Gastrocnemius medialis (tissue), 4 donors: ENCODE results near the gene ZDHHC18. TPM values are rescaled to one million over a fixed set of nuclear protein-coding genes. Genes with fewer than 3 reads are reported as not detected.

Experiments
- ATAC-seq, 2 donors: fragments of 150-250 bp; one replicate each; pipeline ENCODE4 v1.9.1; 2016
- DNase-seq, 2 donors: peaks; one replicate each; pipeline ENCODE4 v3.0.0-alpha.2; 2019
- H3K27ac ChIP-seq, 4 donors: fragments of 200-600 bp; sonication (generic); 1 replicate in 1 of 4; 2 replicates in 3 of 4; pipeline ENCODE4 v1.5.1; 2016 to 2018; ENCODE audit warnings: mild to moderate bottlenecking in 2 of 4, moderate library complexity in 1 of 4
- H3K27me3 ChIP-seq, 3 donors: fragments of 200-600 bp; sonication (generic) in 2 of 3; 1 replicate in 1 of 3; 2 replicates in 2 of 3; pipeline versions ENCODE4 v1.5.1 to v1.6.0; 2016 to 2019; ENCODE audit warnings: mild to moderate bottlenecking in 1 of 3, moderate library complexity in 1 of 3
- H3K36me3 ChIP-seq, 2 donors: fragments of 200-600 bp; sonication (generic) in 1 of 2; one replicate each; pipeline ENCODE4 v1.5.1; 2017 to 2018
- H3K4me1 ChIP-seq, 2 donors: fragments of 200-600 bp; sonication (generic) in 1 of 2; one replicate each; pipeline ENCODE4 v1.5.1; 2016 to 2017; ENCODE audit warnings: mild to moderate bottlenecking in 2 of 2
- H3K4me3 ChIP-seq, 4 donors: fragments of 200-600 bp; sonication (generic) in 3 of 4; 1 replicate in 1 of 4; 2 replicates in 3 of 4; pipeline ENCODE4 v1.5.1; 2016 to 2019; ENCODE audit warnings: mild to moderate bottlenecking in 2 of 4
- H3K9me3 ChIP-seq, 3 donors: fragments of 200-600 bp; sonication (generic) in 2 of 3; 1 replicate in 1 of 3; 2 replicates in 2 of 3; pipeline ENCODE4 v1.5.1; 2016 to 2019
- CTCF ChIP-seq, 5 experiments: fragments of 450-650 bp in 3 of 5; fragments of 200-600 bp in 2 of 5; sonication (generic) in 2 of 5; IDR thresholded peaks in 4 of 5; conservative IDR thresholded peaks in 1 of 5; 1 replicate in 4 of 5; 2 replicates in 1 of 5; pipeline ENCODE4 v1.5.1; 2016 to 2019; ENCODE audit warnings: antibody characterized with exemption in 5 of 5, mild to moderate bottlenecking in 3 of 5, moderate library complexity in 3 of 5
- POLR2A ChIP-seq, 2 donors: fragments of 450-650 bp; IDR thresholded peaks; one replicate each; pipeline ENCODE4 v1.6.1; 2017; ENCODE audit warnings: antibody characterized with exemption in 2 of 2, mild to moderate bottlenecking in 2 of 2, moderate library complexity in 2 of 2
- in situ Hi-C, 4 donors: fragments of 200-750 bp; cut with MboI; loops; one replicate each; pipeline versions ENCODE4 v1.15.0 to v1.8.0; 2017; ENCODE audit warnings: low sequenced_read_pairs in 4 of 4
- intact Hi-C: fragments of 100-400 bp; cut with DNase I; formaldehyde crosslinking; loops from one replicate; pipeline ENCODE4 v1.15.1; 2023; ENCODE audit warnings: low total_unique reads
- total RNA-seq, 4 donors: library from RNA; depleted of rRNA; stranded (reverse); fragments of >200 nt; gene quantifications; one replicate each; pipeline versions ENCODE4 v1.1.0 to v1.2.3, GENCODE V29; 2016

ZDHHC18 gene
- total RNA-seq, 4 donors from 2014 or later = 8.1 to 16.3 (median 12.5) TPM

GRCh38 chr1:26822737-26823395, 3.6 kb upstream of the ZDHHC18 start:
- no peaks in the 10 kb centered on the region for H3K36me3 ChIP-seq
- H3K4me3 ChIP-seq = no peak overlapping the region
- H3K27me3 ChIP-seq = no peaks in the 10 kb centered on the region
- TF ChIP-seq CTCF (IDR thresholded peaks at IDR 0.05 in 4 of 5, conservative IDR thresholded peaks at IDR 0.05 in 1 of 5) (no peak), POLR2A (IDR thresholded peaks at IDR 0.05) (no peak)
- peaks cover 8 to 11% of the 10 kb centered on the region in 2 donors for H3K4me1 ChIP-seq
- H3K27ac ChIP-seq = no peak overlapping the region
- in situ Hi-C loops = no loop called here
- DNase-seq (no peak), ATAC-seq (no peak)
- H3K9me3 ChIP-seq = no peaks in the 10 kb centered on the region
- intact Hi-C loops = no loop called here

GRCh38 chr1:26824731-26825130, 1.8 kb upstream of the ZDHHC18 start:
- DNase-seq = no peak
- ATAC-seq = no peak
- in situ Hi-C loops (no loop called here), intact Hi-C loops (no loop called here)
- Histone ChIP-seq H3K27me3 (no peaks in the 10 kb centered on the region), H3K36me3 (no peaks in the 10 kb centered on the region), H3K4me1 (peaks cover 20 to 26% of the 10 kb centered on the region in 2 donors), H3K9me3 (no peaks in the 10 kb centered on the region), H3K4me3 (no peak overlapping the region), H3K27ac (no peak overlapping the region)
- TF ChIP-seq POLR2A (IDR thresholded peaks at IDR 0.05) (no peak), CTCF (IDR thresholded peaks at IDR 0.05 in 4 of 5, conservative IDR thresholded peaks at IDR 0.05 in 1 of 5) (no peak)

GRCh38 chr1:26827106-26827604, 667 bp downstream of the ZDHHC18 start:
- H3K36me3 ChIP-seq = peaks cover 0 to under 1% of the 10 kb centered on the region in 2 donors
- intact Hi-C loops (loop anchor here (2.0 kb wide), 1 partner anchor 38 kb away; no protein-coding TSS in a partner anchor), in situ Hi-C loops (no loop called here)
- peak overlapping the region; percentile 78 to 83 (median 81) for H3K27ac ChIP-seq
- H3K9me3 ChIP-seq = no peaks in the 10 kb centered on the region
- ATAC-seq (no peak), DNase-seq (no peak)
- TF ChIP-seq CTCF (IDR thresholded peaks at IDR 0.05 in 4 of 5, conservative IDR thresholded peaks at IDR 0.05 in 1 of 5) = no peak
- TF ChIP-seq POLR2A (IDR thresholded peaks at IDR 0.05) = no peak
- peak overlapping the region; percentile 71 to 94 (median 74) for H3K4me3 ChIP-seq
- H3K27me3 ChIP-seq = no peaks in the 10 kb centered on the region
- peaks cover 20 to 26% of the 10 kb centered on the region in 2 donors for H3K4me1 ChIP-seq

- Histone ChIP-seq H3K36me3 (peaks cover 0 to 5% of the 10 kb centered on the region in 2 donors), H3K27me3 (no peaks in the 10 kb centered on the region), H3K4me1 (peaks cover 20 to 26% of the 10 kb centered on the region in 2 donors), H3K27ac (peak overlapping the region; percentile 78 to 83 (median 81)), H3K4me3 (peak overlapping the region; percentile 71 to 94 (median 74)), H3K9me3 (no peaks in the 10 kb centered on the region)
- in situ Hi-C loops = no loop called here
- TF ChIP-seq POLR2A (IDR thresholded peaks at IDR 0.05) = no peak
- no peak for TF ChIP-seq CTCF (IDR thresholded peaks at IDR 0.05 in 4 of 5, conservative IDR thresholded peaks at IDR 0.05 in 1 of 5)
- ATAC-seq = no peak
- no peak for DNase-seq
- intact Hi-C loops = loop anchor here (2.0 kb wide), 1 partner anchor 37 kb away; no protein-coding TSS in a partner anchor
These were observed 1.2 kb downstream of the ZDHHC18 start for GRCh38 chr1:26827663-26828062.
